ENCODE data around the gene NAA11. TPM values are rescaled to one million over a fixed set of nuclear protein-coding genes. Genes with fewer than 3 reads are reported as not detected.

The NAA11 gene
- total RNA-seq, 1 experiment from 2014 or later = not detected

DNA sequence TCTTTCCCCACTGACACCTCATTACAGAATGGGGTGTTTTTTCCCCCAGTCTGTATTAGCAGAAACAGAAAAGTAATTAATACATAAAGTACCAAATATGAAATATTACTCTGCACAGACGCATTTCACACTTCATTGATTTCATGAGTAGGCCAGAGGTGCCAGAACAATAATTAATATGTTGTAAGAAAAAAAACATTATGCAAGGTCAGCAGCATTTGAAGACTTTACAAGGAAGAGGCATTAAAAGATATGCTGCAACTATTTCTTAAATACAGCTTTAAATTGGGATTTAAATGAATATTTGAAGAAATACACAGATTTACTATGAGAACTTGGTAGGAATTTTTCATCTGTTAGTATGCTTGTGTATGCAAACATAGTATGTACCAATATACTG, 37.7 kb downstream of the NAA11 start:
- no peak for DNase-seq
- no peak overlapping the region for H3K56ac ChIP-seq (ENCODE audit: insufficient read length, low read depth, low read length)
- H3K27ac ChIP-seq (ENCODE audit: insufficient read length, low read depth, low read length) = no peak overlapping the region
- no peaks in the 10 kb centered on the region for H3K4me1 ChIP-seq (ENCODE audit: insufficient read depth, low read length)
- no peak overlapping the region for H2BK5ac ChIP-seq (ENCODE audit: insufficient read length, low read length)
- H4K91ac ChIP-seq (ENCODE audit: insufficient read length, low read depth, low read length) = no peak overlapping the region
- Mint-ChIP-seq H3K27me3 (ENCODE audit: low read depth) (no peaks in the 10 kb centered on the region), H3K36me3 (ENCODE audit: insufficient read depth in 1 of 3, low read depth in 3 of 3) (no peaks in the 10 kb centered on the region), H3K27ac (no peak overlapping the region), H3K4me3 (no peak overlapping the region), H3K4me1 (no peaks in the 10 kb centered on the region), H3K9me3 (no peaks in the 10 kb centered on the region)
- no peak overlapping the region for H4K8ac ChIP-seq (replicated peaks; ENCODE audit: insufficient read length, low read depth, low read length)
- no peak overlapping the region for H3K4ac ChIP-seq (ENCODE audit: low read depth, low read length)
- WGBS (ENCODE audit: extremely low coverage, insufficient read length, low lambda C conversion rate) = no CpG with 5 or more reads among the region's 1 CpG
- no peak for TF ChIP-seq CTCF (conservative IDR thresholded peaks at IDR 0.05)
- H3K79me1 ChIP-seq (ENCODE audit: insufficient read depth, low read depth, low read length, poor library complexity, severe bottlenecking) = no peaks in the 10 kb centered on the region
- H4K5ac ChIP-seq (ENCODE audit: insufficient read length, low read depth, low read length) = no peak overlapping the region
- no peak overlapping the region for H2BK12ac ChIP-seq (ENCODE audit: insufficient read length, low read depth, low read length)
- no peak overlapping the region for H2AFZ ChIP-seq (ENCODE audit: low read length)
- H2AK5ac ChIP-seq (ENCODE audit: insufficient read length, low read length) = no peak overlapping the region
- no peak overlapping the region for H3K14ac ChIP-seq (ENCODE audit: insufficient read depth, low read length)
- no peak overlapping the region for H2BK15ac ChIP-seq (ENCODE audit: low read depth, low read length)
- no peaks in the 10 kb centered on the region for H3K27me3 ChIP-seq (ENCODE audit: insufficient read depth, low read length)
- H3K23me2 ChIP-seq (ENCODE audit: insufficient read length, low read depth, low read length, poor library complexity, severe bottlenecking) = no peaks in the 10 kb centered on the region
- H2BK120ac ChIP-seq (ENCODE audit: low read depth, low read length, poor library complexity, severe bottlenecking) = no peak overlapping the region
- no peak overlapping the region for H3K18ac ChIP-seq (ENCODE audit: insufficient read length, low read depth, low read length)
- H3K4me2 ChIP-seq (ENCODE audit: insufficient read depth, insufficient read length, low read length) = no peak overlapping the region
- no peak overlapping the region for H2BK20ac ChIP-seq (ENCODE audit: low read depth, low read length, poor library complexity, severe bottlenecking)
- H3K79me2 ChIP-seq (ENCODE audit: insufficient read depth, low read length) = no peaks in the 10 kb centered on the region
- H4K20me1 ChIP-seq (ENCODE audit: control insufficient read depth, insufficient read depth, insufficient read length) = no peaks in the 10 kb centered on the region
- no peak overlapping the region for H3K9ac ChIP-seq (ENCODE audit: extremely low read depth, insufficient read length, low read length)
- no peak overlapping the region for H3T11ph ChIP-seq (ENCODE audit: low read length)
- no peak overlapping the region for H3K23ac ChIP-seq (ENCODE audit: insufficient read length, low read depth, low read length)
- H3K9me3 ChIP-seq (ENCODE audit: control insufficient read depth, low read depth, low read length) = no peaks in the 10 kb centered on the region

All from H9 (cell line).